IMR-90 (cell line): ENCODE data around the gene NFYC. TPM values are rescaled to one million over a fixed set of nuclear protein-coding genes. Genes with fewer than 3 reads are reported as not detected.

Experiments used
- ATAC-seq: fragments of 200-7000 bp; cut with Tn5 transposase; 2 replicates; pipeline ENCODE4 v1.9.1; 2020; ENCODE audit warnings: low read depth, mild to moderate bottlenecking, moderate library complexity
- BruUV-seq: library from RNA; stranded (reverse); fragments of 400-500 nt; replicated peaks from 2 replicates; lab custom pipeline; 2021; lab: Mats Ljungman, UMichigan
- CTCF ChIA-PET: fragments of 300-600 bp; formaldehyde crosslinking; extraction: SDS; loops from one replicate; lab custom pipeline; 2021; ENCODE audit warnings: antibody characterized with exemption; lab: Yijun Ruan, JAX
- POLR2A ChIA-PET: fragments of 300-600 bp; sonication (Branson Sonifier 250); formaldehyde crosslinking; loops from one replicate; lab custom pipeline; 2022; ENCODE audit warnings: antibody characterized with exemption; ENCODE audit not compliant: unreplicated experiment; lab: Charles Lee
- DNase-seq: peaks from one replicate; pipeline ENCODE4 v3.0.0; 2013
- H2AFZ ChIP-seq: replicated peaks from 2 replicates; pipeline ENCODE3; 2013; ENCODE audit warnings: low read length, mild to moderate bottlenecking; ENCODE audit not compliant: poor library complexity
- H2AK5ac ChIP-seq: 2 replicates; pipeline ENCODE4 v1.6.1; 2013; ENCODE audit warnings: low read depth, low read length, inconsistent platforms
- H2AK9ac ChIP-seq: replicated peaks from 2 replicates; pipeline ENCODE3; 2013; ENCODE audit warnings: mild to moderate bottlenecking, low read depth, low read length, moderate library complexity; ENCODE audit not compliant: poor library complexity
- H2BK120ac ChIP-seq: 2 replicates; pipeline ENCODE4 v1.6.1; 2013; ENCODE audit warnings: low read depth, low read length, inconsistent platforms
- H2BK15ac ChIP-seq: 3 replicates; pipeline ENCODE4 v1.6.1; 2013; ENCODE audit warnings: low read depth, low read length, inconsistent platforms
- H2BK20ac ChIP-seq: 2 replicates; pipeline ENCODE4 v1.6.1; 2013; ENCODE audit warnings: low read depth, mild to moderate bottlenecking, inconsistent platforms, low read length, moderate library complexity
- H2BK5ac ChIP-seq: 2 replicates; pipeline ENCODE4 v1.6.1; 2013; ENCODE audit warnings: mild to moderate bottlenecking, low read depth, low read length, inconsistent platforms; ENCODE audit not compliant: poor library complexity, severe bottlenecking
- H3K14ac ChIP-seq: replicated peaks from 2 replicates; pipeline ENCODE4 v1.6.1; 2013; ENCODE audit warnings: low read depth, low read length, inconsistent platforms
- H3K18ac ChIP-seq: 2 replicates; pipeline ENCODE4 v1.6.1; 2013; ENCODE audit warnings: low read depth, low read length, control low read depth
- H3K23ac ChIP-seq: 2 replicates; pipeline ENCODE4 v1.6.1; 2013; ENCODE audit warnings: low read depth, low read length, inconsistent platforms
- H3K27ac ChIP-seq: 2 replicates; pipeline ENCODE4 v1.5.1; 2013; ENCODE audit warnings: mild to moderate bottlenecking, control low read depth, low read length; ENCODE audit not compliant: insufficient read depth
- H3K27me3 ChIP-seq: 2 replicates; pipeline ENCODE4 v1.6.1; 2013; ENCODE audit warnings: low read length; ENCODE audit not compliant: control insufficient read depth, insufficient read depth
- H3K36me3 ChIP-seq: 2 replicates; pipeline ENCODE4 v1.6.1; 2013; ENCODE audit warnings: low read length, mixed read lengths; ENCODE audit not compliant: control insufficient read depth, insufficient read depth
- H3K4ac ChIP-seq: 2 replicates; pipeline ENCODE4 v1.6.1; 2013; ENCODE audit warnings: low read depth, low read length, inconsistent platforms
- H3K4me1 ChIP-seq: 2 replicates; pipeline ENCODE4 v1.6.1; 2013; ENCODE audit warnings: low read length, mixed read lengths; ENCODE audit not compliant: control insufficient read depth, insufficient read depth
- H3K4me2 ChIP-seq: 2 replicates; pipeline ENCODE4 v1.6.1; 2013; ENCODE audit warnings: low read depth, mild to moderate bottlenecking, control low read depth, low read length, moderate library complexity
- H3K4me3 ChIP-seq: 2 replicates; pipeline ENCODE4 v1.5.1; 2013; ENCODE audit warnings: low read depth, mild to moderate bottlenecking, control low read depth, low read length, moderate library complexity; ENCODE audit not compliant: insufficient read depth
- H3K56ac ChIP-seq: 2 replicates; pipeline ENCODE4 v1.6.1; 2013; ENCODE audit warnings: low read length, inconsistent platforms; ENCODE audit not compliant: insufficient read depth; ENCODE audit errors: extremely low read depth
- H3K79me1 ChIP-seq, 2 experiments: 2 replicates each; pipeline ENCODE4 v1.6.1; 2013; ENCODE audit warnings: low read length in 2 of 2, inconsistent platforms in 1 of 2, low read depth in 1 of 2
- H3K9ac ChIP-seq: 2 replicates; pipeline ENCODE4 v1.6.1; 2013; ENCODE audit warnings: low read depth, low read length, control low read depth
- H3K9me1 ChIP-seq: 2 replicates; pipeline ENCODE4 v1.6.1; 2013; ENCODE audit warnings: low read length, inconsistent platforms; ENCODE audit not compliant: insufficient read depth
- H3K9me3 ChIP-seq: 2 replicates; pipeline ENCODE4 v1.6.1; 2013; ENCODE audit warnings: low read length; ENCODE audit not compliant: control insufficient read depth, insufficient read depth
- H4K20me1 ChIP-seq: 2 replicates; pipeline ENCODE4 v1.6.1; 2013; ENCODE audit warnings: low read length, inconsistent platforms; ENCODE audit not compliant: insufficient read depth
- H4K5ac ChIP-seq: 2 replicates; pipeline ENCODE4 v1.6.1; 2013; ENCODE audit warnings: mild to moderate bottlenecking, low read depth, low read length, control low read depth
- H4K8ac ChIP-seq, 2 experiments: 2 replicates each; pipeline ENCODE4 v1.6.1; 2013; ENCODE audit warnings: low read depth in 2 of 2, low read length in 2 of 2, control low read depth in 1 of 2, inconsistent platforms in 1 of 2
- H4K91ac ChIP-seq: 2 replicates; pipeline ENCODE4 v1.6.1; 2013; ENCODE audit warnings: low read depth, low read length, inconsistent platforms; ENCODE audit not compliant: insufficient read depth
- BHLHE40 ChIP-seq: fragments of 150-350 bp; IDR thresholded peaks from 2 replicates; pipeline ENCODE4 v1.6.1; 2016; ENCODE audit warnings: mild to moderate bottlenecking, low read depth, low read length
- CEBPB ChIP-seq: IDR thresholded peaks from 2 replicates; pipeline ENCODE4 v1.6.1; 2012; ENCODE audit warnings: low read depth, low read length, improper control_type of control experiment
- CHD1 ChIP-seq: IDR thresholded peaks from 2 replicates; pipeline ENCODE4 v1.6.1; 2012; ENCODE audit warnings: low read depth, low read length, improper control_type of control experiment
- CTCF ChIP-seq: conservative IDR thresholded peaks from 2 replicates; pipeline ENCODE4 v1.5.1; 2012; ENCODE audit warnings: mild to moderate bottlenecking, low read depth, low read length, improper control_type of control experiment
- ELK1 ChIP-seq: fragments of 150-350 bp; IDR thresholded peaks from 2 replicates; pipeline ENCODE4 v1.6.1; 2016; ENCODE audit warnings: low read depth, mild to moderate bottlenecking, low read length, moderate library complexity, borderline replicate concordance
- MAFK ChIP-seq: IDR thresholded peaks from 2 replicates; pipeline ENCODE4 v1.6.1; 2012; ENCODE audit warnings: low read depth, low read length, improper control_type of control experiment
- MAZ ChIP-seq: IDR thresholded peaks from 2 replicates; pipeline ENCODE4 v1.6.1; 2012; ENCODE audit warnings: low read depth, mild to moderate bottlenecking, low read length, improper control_type of control experiment, moderate library complexity, borderline replicate concordance
- MXI1 ChIP-seq: IDR thresholded peaks from 2 replicates; pipeline ENCODE4 v1.6.1; 2012; ENCODE audit warnings: low read depth, mild to moderate bottlenecking, low read length, moderate library complexity, borderline replicate concordance
- POLR2A ChIP-seq: IDR thresholded peaks from 2 replicates; pipeline ENCODE4 v1.6.1; 2012; ENCODE audit warnings: mild to moderate bottlenecking, low read depth, low read length
- USF2 ChIP-seq: fragments of 150-350 bp; IDR thresholded peaks from 2 replicates; pipeline ENCODE4 v1.6.1; 2017; ENCODE audit warnings: mild to moderate bottlenecking, antibody characterized with exemption, low read length, low read depth
- WGBS, 2 experiments: methylation state at CpG; one replicate each; pipeline versions ENCODE4 v1.1.5 to v1.1.7; 2013; ENCODE audit warnings: missing lambda C conversion rate in 2 of 2; ENCODE audit not compliant: insufficient read length in 1 of 2; ENCODE audit errors: extremely low coverage in 2 of 2; 5-methylcytosine and 5-hydroxymethylcytosine counted together
- dilution Hi-C: fragments of 300-500 bp; cut with HindIII; formaldehyde crosslinking; loops from one replicate; pipeline ENCODE4 v1.14.3; 2018; ENCODE audit warnings: low sequenced_read_pairs; ENCODE audit not compliant: unreplicated experiment
- in situ Hi-C: fragments of 300-500 bp; cut with MboI; formaldehyde crosslinking; loops from 3 replicates; pipeline ENCODE4 v1.14.3; 2019; ENCODE audit warnings: low sequenced_read_pairs, inconsistent platforms, mixed read lengths
- intact Hi-C: fragments of 100-400 bp; cut with micrococcal nuclease; formaldehyde crosslinking; loops from 2 replicates; pipeline ENCODE4 v1.10.0; 2022
- polyA plus RNA-seq, 3 experiments: library from polyadenylated mRNA; depleted of rRNA; stranded (reverse); fragments of >200 nt; gene quantifications; 2 replicates each; pipeline ENCODE4 v1.2.3, GENCODE V29; 2012; ENCODE audit warnings: low replicate concordance in 1 of 3
- total RNA-seq: library from RNA; depleted of rRNA; stranded (reverse); fragments of >200 nt; gene quantifications from 2 replicates; pipeline ENCODE4 v1.2.3, GENCODE V29; 2012

NFYC gene
- total and polyA plus RNA-seq, 2 of the 4 experiments (the other 2 are of a cell fraction), result 45.2 to 62.2 TPM

- TF ChIP-seq ELK1 (no peak), POLR2A (no peak)
These were observed 107.1 kb downstream of the NFYC start (continued) for GRCh38 chr1:40798366-40799281.

- dilution Hi-C loops, result no loop called here
- Histone ChIP-seq H2AK5ac (no peak overlapping the region), H2AFZ (peak overlapping the region; percentile 33), H2BK120ac (no peak overlapping the region), H3K4me1 (peaks cover 8% of the 10 kb centered on the region), H3K23ac (no peak overlapping the region), H2BK20ac (no peak overlapping the region), H4K91ac (no peak overlapping the region), H3K36me3 (no peaks in the 10 kb centered on the region), H3K4ac (no peak overlapping the region), H3K9ac (no peak overlapping the region), H2BK5ac (no peak overlapping the region), H3K4me2 (no peak overlapping the region), H3K18ac (no peak overlapping the region), H3K4me3 (no peak overlapping the region), H3K79me1 (no peaks in the 10 kb centered on the region), H3K27me3 (peaks cover 23% of the 10 kb centered on the region), H4K5ac (no peak overlapping the region), H4K8ac (no peak overlapping the region), H3K56ac (no peak overlapping the region), H2AK9ac (no peak overlapping the region), H3K9me3 (no peaks in the 10 kb centered on the region), H3K9me1 (no peaks in the 10 kb centered on the region), H2BK15ac (no peak overlapping the region), H3K14ac (no peak overlapping the region), H4K20me1 (no peaks in the 10 kb centered on the region), H3K27ac (no peak overlapping the region)
- BruUV-seq, result no TSS peak
- 27% methylated on average over 5 of the region's 9 CpGs; no CpG with 5 or more reads in 1 of the 2 experiments for WGBS, 2 experiments
- ChIA-PET CTCF (no interaction called here), POLR2A (no interaction called here)
- ATAC-seq, result no peak
- intact Hi-C loops, result no loop called here
- DNase-seq, result peak; percentile 32
- in situ Hi-C loops, result no loop called here
- TF ChIP-seq MXI1, result no peak
- no peak for TF ChIP-seq BHLHE40
- no peak for TF ChIP-seq USF2
- no peak for TF ChIP-seq CTCF
- TF ChIP-seq CHD1, result no peak
- no peak for TF ChIP-seq ELK1
- no peak for TF ChIP-seq MAFK
- no peak for TF ChIP-seq MAZ
- TF ChIP-seq CEBPB, result no peak
These were observed 107.9 kb downstream of the NFYC start for GRCh38 chr1:40799351-40799867.
